ENCODE results near the gene GSDME.

Gene GSDME

GRCh38 chr7:24701261-24702235 lies 55.7 kb downstream of the GSDME start:
- no peak for DNase-seq

DNA sequence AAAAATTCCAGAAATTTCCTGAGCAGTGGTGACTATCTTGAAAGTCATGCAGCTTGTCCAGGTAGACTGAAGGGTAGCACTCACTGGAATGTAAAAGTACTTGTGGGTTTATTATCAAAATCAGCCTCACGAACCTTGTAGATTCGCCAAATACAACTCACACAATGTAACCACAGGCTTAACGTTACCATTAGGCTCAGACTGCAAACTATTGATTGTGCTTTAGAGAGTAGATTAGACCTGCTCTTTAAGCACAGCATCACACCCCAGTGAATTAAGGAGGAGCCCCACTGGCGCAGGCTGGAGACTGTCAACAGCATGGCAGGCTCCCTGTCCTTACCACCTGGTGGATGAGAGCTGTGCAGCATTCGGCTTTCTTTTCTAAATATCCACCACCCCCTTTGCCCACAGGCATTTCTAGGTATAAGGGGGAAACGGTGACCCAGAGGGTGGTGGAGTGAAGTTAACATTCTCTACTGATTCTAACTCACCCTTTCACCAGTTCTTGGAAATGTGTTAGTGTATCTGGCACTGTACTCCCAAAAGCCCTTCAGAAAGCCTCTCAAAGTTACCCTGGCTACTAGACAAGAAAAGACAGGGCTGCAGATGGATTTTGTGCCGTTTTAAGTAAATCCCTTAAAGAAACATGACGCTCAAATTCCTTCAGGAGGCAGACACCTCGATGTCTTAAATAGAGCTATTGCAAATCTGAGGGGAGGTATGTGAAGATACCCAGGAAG lies 56.6 kb downstream of the GSDME start:
- no peak for DNase-seq

- DNase-seq = no peak
Measured at GRCh38 chr7:24698531-24699266, 58.6 kb downstream of the GSDME start.

GRCh38 chr7:24697416-24697815 lies 59.8 kb downstream of the GSDME start:
- DNase-seq = no peak

- DNase-seq = no peak
Measured at GRCh38 chr7:24692592-24692991, 64.7 kb downstream of the GSDME start.

GRCh38 chr7:24690251-24690650 lies 67.0 kb downstream of the GSDME start:
- no peak for DNase-seq

- DNase-seq = no peak
Measured at GRCh38 chr7:24685708-24686107, 71.6 kb downstream of the GSDME start.

DNA sequence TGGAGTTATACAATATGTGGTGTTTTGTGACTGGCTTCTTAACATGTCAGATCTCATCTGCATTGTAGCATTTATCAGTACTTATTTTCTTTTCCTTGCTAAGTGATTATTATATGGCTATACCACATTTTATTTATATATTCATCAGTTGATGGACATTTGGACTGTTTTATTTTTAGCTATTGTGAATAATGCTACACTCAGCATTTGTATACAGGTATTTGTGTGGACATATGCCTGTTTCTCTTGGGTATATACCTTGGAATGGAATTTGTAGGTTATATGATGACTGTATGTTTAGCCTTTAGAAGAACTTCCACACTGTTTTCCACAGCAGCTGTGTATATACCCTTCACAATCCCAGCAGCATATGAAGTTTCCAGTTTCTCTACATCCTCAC lies 86.5 kb downstream of the GSDME start:
- no peak for DNase-seq

GRCh38 chr7:24669971-24670591 lies 87.2 kb downstream of the GSDME start:
- no peak for DNase-seq

- DNase-seq = no peak
Measured at GRCh38 chr7:24668927-24669635, 88.2 kb downstream of the GSDME start.

DNA sequence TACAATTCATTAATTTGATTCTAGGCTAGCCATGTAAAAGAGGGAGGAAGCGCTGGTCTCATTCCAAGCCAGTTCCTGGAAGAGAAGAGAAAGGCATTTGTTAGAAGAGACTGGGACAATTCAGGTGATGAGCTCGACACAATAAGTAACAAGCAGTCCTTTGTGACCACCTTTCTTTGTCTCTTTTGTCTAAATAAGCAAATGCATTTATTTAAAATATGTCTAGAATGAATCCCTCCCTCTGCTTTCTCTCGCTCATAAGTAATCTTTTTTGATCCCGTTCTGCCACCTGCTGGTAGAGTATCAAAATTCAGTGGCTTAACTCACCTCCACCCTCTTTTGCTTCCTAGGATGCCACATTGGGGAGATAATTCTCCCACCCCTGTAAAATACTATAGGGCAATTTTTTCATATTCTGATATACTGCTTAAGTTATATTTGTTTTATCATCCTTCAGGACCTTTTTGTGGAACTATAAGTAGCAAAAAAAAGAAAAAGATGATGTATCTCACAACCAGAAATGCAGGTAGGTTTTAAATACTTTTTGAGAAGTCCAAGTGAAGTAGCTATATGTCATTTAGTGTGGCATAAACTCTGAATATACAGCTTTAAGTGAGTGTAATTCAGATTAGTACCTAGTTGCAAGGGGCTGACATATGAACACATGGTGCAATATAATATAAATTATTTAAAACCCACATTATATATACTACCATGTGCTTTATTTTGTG lies 91.5 kb downstream of the GSDME start:
- peak in 1 of 2 experiments; percentile 5 for DNase-seq

DNA sequence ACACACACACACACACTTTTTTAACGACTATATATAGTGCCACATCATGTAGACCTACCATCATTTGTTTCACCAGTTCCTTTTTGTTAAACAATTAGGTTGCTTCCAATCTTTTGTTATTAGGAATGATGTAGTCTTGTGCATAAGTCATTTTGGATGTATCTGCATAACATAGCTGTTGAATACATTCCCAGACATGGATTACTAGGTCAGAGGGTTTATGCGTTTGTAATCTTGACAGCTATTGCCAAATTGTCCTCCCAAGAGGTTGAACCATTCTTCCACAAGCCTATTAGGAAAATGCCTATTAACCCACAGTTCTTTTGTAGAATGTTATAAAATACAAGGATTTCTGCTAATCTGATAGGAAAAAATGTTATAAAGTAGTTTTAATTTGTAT lies 96.7 kb downstream of the GSDME start:
- DNase-seq = no peak

DNA sequence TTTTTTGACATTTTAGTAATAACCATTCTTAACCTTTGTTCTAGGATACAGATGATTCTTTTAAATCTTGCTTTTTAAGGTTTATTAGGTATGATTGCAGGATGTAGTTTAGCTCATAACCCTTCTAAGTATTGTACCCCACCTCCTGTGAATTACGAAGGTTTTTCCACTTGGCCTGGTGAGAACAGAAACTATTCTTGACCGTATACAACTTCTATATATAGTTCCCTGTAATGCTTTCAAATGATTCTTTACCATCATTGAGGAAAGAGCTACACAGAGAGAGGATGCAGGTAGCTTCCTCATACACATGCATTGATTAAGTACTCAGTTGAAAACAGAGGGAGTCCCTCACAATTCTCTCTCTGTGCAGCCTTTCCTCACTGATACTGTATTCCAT lies 97.8 kb downstream of the GSDME start:
- DNase-seq = no peak

- DNase-seq = no peak
Measured at GRCh38 chr7:24657980-24658379, 99.3 kb downstream of the GSDME start.

GRCh38 chr7:24656608-24657007 lies 100.7 kb downstream of the GSDME start:
- no peak for DNase-seq

- no peak for DNase-seq
Measured at GRCh38 chr7:24654305-24654704, 103.0 kb downstream of the GSDME start.

- DNase-seq = no peak
Measured at GRCh38 chr7:24653316-24654085, 103.8 kb downstream of the GSDME start.

- DNase-seq = no peak
Measured at GRCh38 chr7:24652251-24652939, 104.9 kb downstream of the GSDME start.
